ENCODE results near the gene ATF4. TPM values are rescaled to one million over a fixed set of nuclear protein-coding genes. Genes with fewer than 3 reads are reported as not detected.

Gene ATF4
- total RNA-seq, 1 donor from 2014 or later: 327 TPM

DNA sequence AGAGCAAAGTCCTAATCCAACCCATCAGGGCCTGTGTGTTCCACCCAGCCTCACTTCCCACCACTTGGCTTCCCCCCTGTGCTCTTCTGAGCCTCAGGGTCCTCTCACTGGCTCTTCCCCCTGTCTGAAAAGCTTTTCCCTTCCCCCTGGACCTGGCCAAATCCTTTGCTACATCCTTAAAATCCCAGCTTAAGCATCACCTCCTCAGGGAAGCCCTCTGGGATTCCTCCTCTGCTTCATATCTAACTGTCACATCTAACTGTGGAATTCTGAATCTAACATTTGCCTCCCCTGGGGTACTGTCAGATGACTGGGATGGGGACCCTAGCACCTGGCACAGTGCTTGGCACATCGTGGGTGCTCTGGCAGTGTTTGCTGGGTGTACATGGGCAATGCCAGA, 51.2 kb downstream of the ATF4 start:
- no peak overlapping the region for H3K27ac ChIP-seq
- no peak overlapping the region for H3K4me3 ChIP-seq
- TF ChIP-seq, protein P1, sequence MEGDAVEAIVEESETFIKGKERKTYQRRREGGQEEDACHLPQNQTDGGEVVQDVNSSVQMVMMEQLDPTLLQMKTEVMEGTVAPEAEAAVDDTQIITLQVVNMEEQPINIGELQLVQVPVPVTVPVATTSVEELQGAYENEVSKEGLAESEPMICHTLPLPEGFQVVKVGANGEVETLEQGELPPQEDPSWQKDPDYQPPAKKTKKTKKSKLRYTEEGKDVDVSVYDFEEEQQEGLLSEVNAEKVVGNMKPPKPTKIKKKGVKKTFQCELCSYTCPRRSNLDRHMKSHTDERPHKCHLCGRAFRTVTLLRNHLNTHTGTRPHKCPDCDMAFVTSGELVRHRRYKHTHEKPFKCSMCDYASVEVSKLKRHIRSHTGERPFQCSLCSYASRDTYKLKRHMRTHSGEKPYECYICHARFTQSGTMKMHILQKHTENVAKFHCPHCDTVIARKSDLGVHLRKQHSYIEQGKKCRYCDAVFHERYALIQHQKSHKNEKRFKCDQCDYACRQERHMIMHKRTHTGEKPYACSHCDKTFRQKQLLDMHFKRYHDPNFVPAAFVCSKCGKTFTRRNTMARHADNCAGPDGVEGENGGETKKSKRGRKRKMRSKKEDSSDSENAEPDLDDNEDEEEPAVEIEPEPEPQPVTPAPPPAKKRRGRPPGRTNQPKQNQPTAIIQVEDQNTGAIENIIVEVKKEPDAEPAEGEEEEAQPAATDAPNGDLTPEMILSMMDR (IDR thresholded peaks at IDR 0.05): no peak
- ATAC-seq: no peak
- peaks cover 6% of the 10 kb centered on the region for H3K27me3 ChIP-seq
- no peaks in the 10 kb centered on the region for H3K36me3 ChIP-seq
- H3K9me3 ChIP-seq: no peaks in the 10 kb centered on the region
- no peak for DNase-seq
- intact Hi-C loops (cut with DNase I): no loop called here
- H3K4me1 ChIP-seq: no peaks in the 10 kb centered on the region

Other genes with a start within 250 kb of the ATF4 start
- 1,573 TPM for gene RPL3, start 200.9 kb upstream of the ATF4 start, total RNA-seq
- gene SYNGR1, start 170.6 kb upstream of the ATF4 start, total RNA-seq: 14.0 TPM
- 31.0 TPM for gene TAB1, start 120.8 kb upstream of the ATF4 start, total RNA-seq
- 34.8 TPM for gene MGAT3, start 63.5 kb upstream of the ATF4 start, total RNA-seq
- gene MIEF1, start 18.3 kb upstream of the ATF4 start, total RNA-seq: 24.3 TPM
- 72.5 TPM for gene RPS19BP1, start 12.2 kb downstream of the ATF4 start, total RNA-seq
- 0.32 TPM for gene CACNA1I, start 50.2 kb downstream of the ATF4 start, total RNA-seq

Data from upper lobe of right lung (tissue), 1 donor.